Lung (tissue), 12 donors: ENCODE data around the gene A1CF. TPM values are rescaled to one million over a fixed set of nuclear protein-coding genes. Genes with fewer than 3 reads are reported as not detected.
"Not testable (repeated sequence)": the region's sequence is repeated elsewhere in the genome, so short reads cannot be mapped to it uniquely, and the experiment has no call there.

Source experiments
- ATAC-seq: fragments of 200-7000 bp; cut with Tn5 transposase; one replicate; pipeline ENCODE4 v1.9.1; 2020; ENCODE audit warnings: moderate number of reproducible peaks; ENCODE audit not compliant: insufficient read depth, low FRiP score
- DNase-seq, 3 donors: peaks; one replicate each; pipeline ENCODE4 v3.0.0-alpha.2; 2013 to 2017
- H3K27ac ChIP-seq, 2 donors: one replicate each; pipeline ENCODE4 v1.5.1; 2013; ENCODE audit warnings: mild to moderate bottlenecking in 2 of 2, moderate library complexity in 2 of 2, control low read depth in 1 of 2, inconsistent platforms in 1 of 2, low read depth in 1 of 2, low read length in 1 of 2
- H3K27me3 ChIP-seq, 3 donors: one replicate each; pipeline ENCODE4 v1.5.1; 2013; ENCODE audit warnings: low read length in 2 of 3; ENCODE audit not compliant: control insufficient read depth in 3 of 3, insufficient read depth in 3 of 3
- H3K36me3 ChIP-seq, 4 donors: one replicate each; pipeline ENCODE4 v1.5.1; 2013; ENCODE audit warnings: low read length in 4 of 4, mild to moderate bottlenecking in 1 of 4, moderate library complexity in 1 of 4; ENCODE audit not compliant: control insufficient read depth in 4 of 4, insufficient read depth in 4 of 4
- H3K4me1 ChIP-seq, 5 donors: one replicate each; pipeline ENCODE4 v1.5.1; 2013; ENCODE audit warnings: low read length in 5 of 5, mild to moderate bottlenecking in 2 of 5, moderate library complexity in 1 of 5; ENCODE audit not compliant: control insufficient read depth in 5 of 5, insufficient read depth in 5 of 5
- H3K4me3 ChIP-seq: one replicate; pipeline ENCODE4 v1.5.1; 2013; ENCODE audit warnings: mild to moderate bottlenecking, control low read depth, moderate library complexity
- H3K9ac ChIP-seq, 2 donors: one replicate each; pipeline ENCODE4 v1.5.1; 2013; ENCODE audit warnings: low read length in 2 of 2, control low read depth in 1 of 2; ENCODE audit not compliant: insufficient read depth in 1 of 2
- H3K9me3 ChIP-seq, 4 donors: one replicate each; pipeline ENCODE4 v1.5.1; 2013; ENCODE audit warnings: low read length in 3 of 4, mild to moderate bottlenecking in 1 of 4, moderate library complexity in 1 of 4; ENCODE audit not compliant: control insufficient read depth in 4 of 4, insufficient read depth in 3 of 4
- CTCF ChIP-seq: IDR thresholded peaks from 2 replicates; pipeline ENCODE4 v1.5.1; 2012; ENCODE audit warnings: mild to moderate bottlenecking; ENCODE audit errors: control extremely low read depth, extremely low read depth
- WGBS, 2 donors: extraction: QIAGEN DNeasy Blood & Tissue Kit; methylation state at CpG; one replicate each; pipeline ENCODE4 v1.1.7; 2013; 5-methylcytosine and 5-hydroxymethylcytosine counted together
- polyA plus RNA-seq, 2 donors: library from polyadenylated mRNA; stranded (reverse); fragments of 200-250 nt; gene quantifications; one replicate each; pipeline ENCODE4 v1.2.1, GENCODE V29; 2013
- total RNA-seq, 2 donors: library from RNA; depleted of rRNA in 1 of 2; stranded (reverse); fragments of >200 nt in 1 of 2; gene quantifications; one replicate each; pipeline ENCODE4 v1.2.1, GENCODE V29; 2014 to 2021
- donor health status: control.
- donor health status: control.
- donor health status: Bipolar disorder and iron deficiency.
- donor health status: healthy.
- donor health status: DM: yes; HTN: yes; CAD: no.

The A1CF gene
- total and polyA plus RNA-seq, 4 donors, result under 0.01 to 0.25 (median 0.05) TPM

- no peak overlapping the region for H3K4me3 ChIP-seq
- no peak for DNase-seq
- peaks cover 0 to 2% (median 0%) of the 10 kb centered on the region in 4 donors for H3K36me3 ChIP-seq
- ATAC-seq, result no peak
- H3K27me3 ChIP-seq, result no peaks in the 10 kb centered on the region
- no peak for TF ChIP-seq CTCF
- no peak overlapping the region for H3K9ac ChIP-seq
- peaks cover 0 to 8% (median 2%) of the 10 kb centered on the region in 4 donors for H3K9me3 ChIP-seq
- peaks cover 0 to 7% (median 0%) of the 10 kb centered on the region in 5 donors for H3K4me1 ChIP-seq
- H3K27ac ChIP-seq, result no peak overlapping the region
These were observed 33.1 kb upstream of the A1CF start for GRCh38 chr10:50918529-50918928.

DNA sequence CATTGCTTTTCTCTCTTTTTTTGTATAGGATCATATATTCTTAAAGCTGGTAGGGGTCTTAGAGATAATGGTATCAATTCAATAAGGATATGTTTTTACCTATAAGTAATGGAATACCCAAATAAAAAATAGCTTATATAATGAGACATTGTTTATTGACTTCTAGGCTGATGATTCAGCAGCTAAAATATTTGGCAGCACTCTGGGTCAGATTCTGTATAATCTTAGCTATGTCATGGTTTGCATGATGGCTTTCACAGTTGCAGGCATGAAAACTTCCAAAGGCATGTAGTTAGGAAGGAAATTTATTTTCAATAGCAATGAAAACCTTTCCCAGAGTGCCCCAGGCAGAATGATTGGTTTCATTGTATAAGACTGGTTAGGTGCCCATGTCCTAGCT lies 32.1 kb upstream of the A1CF start:
- Histone ChIP-seq H3K4me3 (no peak overlapping the region), H3K27ac (peak overlapping the region in 1 of 2 donors; percentile 33), H3K9me3 (peaks cover 0 to 2% (median 0%) of the 10 kb centered on the region in 4 donors), H3K36me3 (no peaks in the 10 kb centered on the region), H3K27me3 (no peaks in the 10 kb centered on the region), H3K4me1 (peaks cover 0 to 7% (median 0%) of the 10 kb centered on the region in 5 donors), H3K9ac (no peak overlapping the region)
- no peak for ATAC-seq
- DNase-seq, result no peak
- no peak for TF ChIP-seq CTCF

DNA sequence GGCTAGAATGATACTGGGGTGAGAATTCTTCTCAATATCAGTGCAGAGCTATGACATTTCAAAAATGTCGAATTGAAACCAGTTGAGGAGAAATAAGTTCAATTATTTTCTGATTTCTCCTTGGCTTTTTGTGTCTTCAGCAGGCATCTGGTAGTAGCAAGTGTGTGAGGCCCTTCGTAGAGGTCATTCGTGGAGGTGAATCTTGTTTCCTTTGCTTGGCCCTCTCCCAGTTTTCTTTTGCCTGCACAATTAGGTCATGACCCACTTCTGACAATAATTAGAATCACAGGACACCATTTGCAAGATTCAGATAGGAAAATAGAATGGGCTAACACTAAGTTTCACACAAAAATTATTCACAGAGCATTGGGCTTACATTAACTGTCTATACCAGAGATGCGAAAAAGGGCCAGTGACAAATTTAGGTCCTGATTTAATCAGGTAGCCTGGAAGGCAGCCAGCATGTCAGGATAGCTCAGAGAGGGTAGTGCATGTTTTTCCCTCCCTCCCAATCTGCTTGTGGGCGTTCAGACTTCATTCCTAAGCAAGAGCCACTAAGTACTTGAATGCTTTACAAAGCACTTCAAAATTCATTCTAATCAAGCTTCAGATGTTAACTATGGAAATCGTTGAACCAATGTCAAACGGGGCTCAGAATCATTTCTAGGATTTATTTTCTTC lies 24.0 kb upstream of the A1CF start:
- no peak overlapping the region for H3K27ac ChIP-seq
- DNase-seq, result peak in 1 of 3 donors; percentile 34
- no peak overlapping the region for H3K9ac ChIP-seq
- ATAC-seq, result no peak
- no peak overlapping the region for H3K4me3 ChIP-seq
- H3K4me1 ChIP-seq, result peaks cover 0 to 8% (median 0%) of the 10 kb centered on the region in 5 donors
- H3K9me3 ChIP-seq, result no peaks in the 10 kb centered on the region
- no peaks in the 10 kb centered on the region for H3K36me3 ChIP-seq
- 71 to 84% methylated on average over 7 of the region's 7 CpGs for WGBS, 2 donors
- H3K27me3 ChIP-seq, result no peaks in the 10 kb centered on the region
- TF ChIP-seq CTCF, result no peak

- DNase-seq, result no peak
- Histone ChIP-seq H3K9me3 (no peaks in the 10 kb centered on the region), H3K36me3 (no peaks in the 10 kb centered on the region), H3K4me1 (peaks cover 0 to 8% (median 0%) of the 10 kb centered on the region in 5 donors), H3K27ac (no peak overlapping the region), H3K4me3 (no peak overlapping the region), H3K9ac (no peak overlapping the region), H3K27me3 (no peaks in the 10 kb centered on the region)
- no peak for ATAC-seq
- TF ChIP-seq CTCF, result no peak
- WGBS, 2 donors, result 88 to 92% methylated on average over 4 of the region's 4 CpGs
These were observed 22.9 kb upstream of the A1CF start for GRCh38 chr10:50908366-50908765.

DNA sequence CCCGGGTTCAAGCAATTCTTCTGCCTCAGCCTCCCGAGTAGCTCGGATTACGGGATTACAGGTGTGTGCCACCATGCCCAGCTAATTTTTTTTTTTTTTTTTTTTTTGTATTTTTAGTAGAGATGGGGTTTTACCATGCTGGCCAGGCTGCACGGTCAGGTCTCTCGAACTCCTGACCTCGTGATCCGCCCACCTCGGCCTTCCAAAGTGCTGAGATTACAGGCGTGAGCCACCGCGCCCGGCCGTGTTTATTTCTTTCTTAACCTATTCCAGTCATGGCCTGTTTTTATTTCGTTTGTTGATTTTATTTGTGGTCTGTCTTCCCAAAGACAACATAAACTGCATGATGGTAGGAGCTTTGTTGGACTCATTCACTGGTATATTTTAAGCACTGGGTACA lies 20.4 kb upstream of the A1CF start:
- H3K27ac ChIP-seq, DNase-seq: not testable (repeated sequence)

More for the DNA sequence above, 20.4 kb upstream of the A1CF start:
- not testable (repeated sequence) for H3K9ac ChIP-seq, H3K27me3 ChIP-seq, H3K36me3 ChIP-seq, H3K4me1 ChIP-seq, ATAC-seq, H3K4me3 ChIP-seq, H3K9me3 ChIP-seq
- WGBS, 2 donors, result 89 to 92% methylated on average over 15 of the region's 15 CpGs
